GM12878 (cell line): ENCODE measurements around the gene HUWE1. TPM values are rescaled to one million over a fixed set of nuclear protein-coding genes. Genes with fewer than 3 reads are reported as not detected.

Experiments used
- ATAC-seq: fragments of 200-7000 bp; cut with Tn5 transposase; 3 replicates; pipeline ENCODE4 v1.9.1; 2020; ENCODE audit warnings: mild to moderate bottlenecking, moderate library complexity
- BruUV-seq: library from RNA; stranded (reverse); fragments of 400-500 nt; replicated peaks from 2 replicates; lab custom pipeline; 2021; lab: Mats Ljungman, UMichigan
- CTCF ChIA-PET: fragments of 300-600 bp; sonication (Branson Sonifier 250); formaldehyde crosslinking; extraction: SDS; loops from one replicate; lab custom pipeline; 2021; ENCODE audit warnings: inconsistent platforms; lab: Yijun Ruan, JAX
- POLR2A ChIA-PET: fragments of 350-600 bp; formaldehyde crosslinking; extraction: SDS; loops from one replicate; lab custom pipeline; 2021; ENCODE audit warnings: inconsistent platforms; lab: Charles Lee
- RAD21 ChIA-PET: fragments of 300-600 bp; sonication (Branson Sonifier 250); formaldehyde crosslinking; loops from one replicate; lab custom pipeline; 2023; ENCODE audit warnings: antibody characterized with exemption; ENCODE audit not compliant: unreplicated experiment; lab: Charles Lee
- SMC1A ChIA-PET: fragments of 300-600 bp; sonication (Branson Sonifier 250); formaldehyde crosslinking; loops from one replicate; lab custom pipeline; 2023; ENCODE audit not compliant: unreplicated experiment, uncharacterized antibody; lab: Charles Lee
- DNase-seq: peaks from one replicate; pipeline ENCODE4 v3.0.0-alpha.2; 2011; ENCODE audit warnings: low read depth, low spot score
- FAIRE-seq: peaks from 3 replicates; lab custom pipeline; 2011; peaks lifted over from hg19 to GRCh38; lab: Jason Lieb, UNC
- H2AFZ ChIP-seq: 2 replicates; pipeline ENCODE4 v1.6.0; 2011; ENCODE audit warnings: low read depth, low read length, control low read depth; ENCODE audit not compliant: control insufficient read depth
- H3K27ac ChIP-seq: 2 replicates; pipeline ENCODE4 v1.5.1; 2011; ENCODE audit warnings: control low read depth; ENCODE audit not compliant: control insufficient read depth, insufficient read depth
- H3K27me3 ChIP-seq, 2 experiments: replicated peaks in 1 of 2; 2 replicates each; pipeline versions ENCODE4 v1.6.0 to v1.6.1; 2011; ENCODE audit warnings: low read length in 1 of 2; ENCODE audit not compliant: control insufficient read depth in 2 of 2, insufficient read depth in 2 of 2
- H3K36me3 ChIP-seq, 2 experiments: 2 replicates each; pipeline ENCODE4 v1.5.1; 2011; ENCODE audit warnings: low read length in 1 of 2; ENCODE audit not compliant: control insufficient read depth in 2 of 2, insufficient read depth in 2 of 2
- H3K4me1 ChIP-seq: 2 replicates; pipeline ENCODE4 v1.6.1; 2011; ENCODE audit warnings: mild to moderate bottlenecking, low read length, moderate library complexity, mixed read lengths; ENCODE audit not compliant: control insufficient read depth, insufficient read depth
- H3K4me2 ChIP-seq: 2 replicates; pipeline ENCODE4 v1.6.0; 2011; ENCODE audit warnings: control low read depth; ENCODE audit not compliant: control insufficient read depth, insufficient read depth
- H3K4me3 ChIP-seq: fragments of 200-600 bp; sonication (generic); 2 replicates; pipeline ENCODE4 v1.5.1; 2016
- H3K79me2 ChIP-seq: 2 replicates; pipeline ENCODE4 v1.6.0; 2011; ENCODE audit warnings: low read length; ENCODE audit not compliant: control insufficient read depth, insufficient read depth
- H3K9ac ChIP-seq: 2 replicates; pipeline ENCODE4 v1.8.0; 2011; ENCODE audit warnings: low read length, control low read depth, mixed read lengths; ENCODE audit not compliant: control insufficient read depth, insufficient read depth
- H3K9me3 ChIP-seq: replicated peaks from 3 replicates; pipeline ENCODE4 v1.5.1; 2011; ENCODE audit warnings: mild to moderate bottlenecking, low read length; ENCODE audit not compliant: control insufficient read depth, insufficient read depth
- H4K20me1 ChIP-seq: 2 replicates; pipeline ENCODE4 v1.6.0; 2011; ENCODE audit not compliant: control insufficient read depth, insufficient read depth
- CEBPB ChIP-seq, 2 experiments: fragments of 150-350 bp in 1 of 2; IDR thresholded peaks; 2 replicates each; pipeline ENCODE4 v1.6.1; 2012 to 2014; ENCODE audit warnings: low read depth in 2 of 2, low read length in 2 of 2, borderline replicate concordance in 1 of 2, inconsistent platforms in 1 of 2
- CREB1 ChIP-seq: IDR thresholded peaks from 2 replicates; pipeline ENCODE4 v1.6.1; 2012; ENCODE audit warnings: low read depth, mild to moderate bottlenecking, inconsistent platforms
- ESRRA ChIP-seq: IDR thresholded peaks from 2 replicates; pipeline ENCODE4 v1.6.1; 2012; ENCODE audit warnings: mild to moderate bottlenecking, low read length, improper control_type of control experiment
- GATAD2B ChIP-seq: fragments of 450-650 bp; conservative IDR thresholded peaks from 2 replicates; pipeline ENCODE4 v1.6.1; 2017; ENCODE audit warnings: low read depth, mild to moderate bottlenecking, moderate library complexity
- HDGF ChIP-seq: fragments of 450-650 bp; IDR thresholded peaks from 2 replicates; pipeline ENCODE4 v1.6.1; 2016; ENCODE audit warnings: antibody characterized with exemption
- KAT2A ChIP-seq: conservative IDR thresholded peaks from 2 replicates; pipeline ENCODE4 v1.6.1; 2011; ENCODE audit warnings: low read depth, low read length; ENCODE audit not compliant: control insufficient read depth
- MTA2 ChIP-seq: fragments of 450-650 bp; IDR thresholded peaks from 2 replicates; pipeline ENCODE4 v1.6.1; 2016; ENCODE audit warnings: low read depth, mild to moderate bottlenecking, moderate library complexity
- MTA3 ChIP-seq: IDR thresholded peaks from 2 replicates; pipeline ENCODE4 v1.6.1; 2012; ENCODE audit warnings: low read length, inconsistent platforms, borderline replicate concordance
- MXI1 ChIP-seq: fragments of 150-350 bp; IDR thresholded peaks from 2 replicates; pipeline ENCODE4 v1.6.1; 2011; ENCODE audit warnings: low read depth, mild to moderate bottlenecking, inconsistent platforms, low read length, improper control_type of control experiment
- MYB ChIP-seq: fragments of 150-350 bp; IDR thresholded peaks from 2 replicates; pipeline ENCODE4 v1.6.1; 2014; ENCODE audit warnings: mild to moderate bottlenecking, low read depth, low read length, borderline replicate concordance
- MYC ChIP-seq: IDR thresholded peaks from 2 replicates; pipeline ENCODE4 v1.6.1; 2011; ENCODE audit warnings: mild to moderate bottlenecking, low read length, moderate library complexity, inconsistent platforms; ENCODE audit not compliant: insufficient read depth, insufficient replicate concordance, insufficient read length, severe bottlenecking
- POLR2AphosphoS5 ChIP-seq: IDR thresholded peaks from 2 replicates; pipeline ENCODE4 v1.6.1; 2011; ENCODE audit warnings: mild to moderate bottlenecking, low read length, inconsistent platforms
- POU2F2 ChIP-seq: IDR thresholded peaks from 3 replicates; pipeline ENCODE4 v1.6.1; 2011; ENCODE audit warnings: low read depth, mild to moderate bottlenecking, low read length, borderline replicate concordance
- SREBF2 ChIP-seq: IDR thresholded peaks from 2 replicates; pipeline ENCODE4 v1.6.1; 2012; ENCODE audit warnings: mild to moderate bottlenecking, low read length
- WGBS: methylation state at CpG from one replicate; pipeline ENCODE4 v1.1.6; 2016; ENCODE audit warnings: low lambda C conversion rate; ENCODE audit not compliant: insufficient replicate concordance, insufficient coverage; ENCODE audit errors: missing lambda C conversion rate; 5-methylcytosine and 5-hydroxymethylcytosine counted together
- in situ Hi-C: fragments of 300-500 bp; cut with MboI; formaldehyde crosslinking; loops from 9 replicates; pipeline ENCODE4 v1.14.3; 2018; ENCODE audit warnings: mixed read lengths
- intact Hi-C: fragments of 100-400 bp; cut with micrococcal nuclease; formaldehyde crosslinking; loops from one replicate; pipeline ENCODE4 v1.14.2; 2022; ENCODE audit not compliant: unreplicated experiment
- polyA plus RNA-seq, 11 experiments: library from polyadenylated mRNA; depleted of rRNA in 4 of 11; unstranded in 6 of 11; stranded (reverse) in 5 of 11; fragments of >200 nt; fragmentation: Nextera tagmentation in 4 of 11; fragmentation: Illumina TruSeq in 1 of 11; extraction: Ambion mirVana in 4 of 11; extraction: Trizol in 1 of 11; gene quantifications; 1 replicate in 1 of 11; 2 replicates in 10 of 11; pipeline versions ENCODE4 v1.2.1 to v1.2.3, GENCODE V29; 2011 to 2016; ENCODE audit warnings: inconsistent platforms in 2 of 11, missing spikeins in 2 of 11, low read depth in 1 of 11
- total RNA-seq, 4 experiments: library from RNA; depleted of rRNA in 3 of 4; stranded (reverse); fragments of >200 nt in 3 of 4; fragmentation: Illumina TruSeq in 1 of 4; extraction: Trizol in 1 of 4; gene quantifications; 2 replicates each; pipeline versions ENCODE4 v1.2.1 to v1.2.3, GENCODE V29; 2013 to 2021
- TF ChIP-seq, protein P1 (sequence below): fragments of 450-650 bp; IDR thresholded peaks from 2 replicates; pipeline ENCODE4 v1.6.1; 2017; ENCODE audit warnings: mild to moderate bottlenecking
- TF ChIP-seq, protein P2 (sequence below): IDR thresholded peaks from 2 replicates; pipeline ENCODE4 v1.6.1; 2011; ENCODE audit warnings: borderline replicate concordance, low read depth, mild to moderate bottlenecking, moderate library complexity, mixed read lengths, low read length; ENCODE audit not compliant: insufficient read depth; ENCODE audit errors: extremely low read length
- TF ChIP-seq, protein P3 (sequence below): IDR thresholded peaks from 2 replicates; pipeline ENCODE4 v1.6.1; 2011; ENCODE audit warnings: borderline replicate concordance, low read depth, mild to moderate bottlenecking, moderate library complexity, low read length; ENCODE audit not compliant: insufficient read depth, poor library complexity, severe bottlenecking

HUWE1 gene
- total and polyA plus RNA-seq, 10 of the 15 experiments (the other 5 are each of a cell fraction or from before 2014, with no cell fraction given) = 35.9 to 280 (median 100) TPM

DNA sequence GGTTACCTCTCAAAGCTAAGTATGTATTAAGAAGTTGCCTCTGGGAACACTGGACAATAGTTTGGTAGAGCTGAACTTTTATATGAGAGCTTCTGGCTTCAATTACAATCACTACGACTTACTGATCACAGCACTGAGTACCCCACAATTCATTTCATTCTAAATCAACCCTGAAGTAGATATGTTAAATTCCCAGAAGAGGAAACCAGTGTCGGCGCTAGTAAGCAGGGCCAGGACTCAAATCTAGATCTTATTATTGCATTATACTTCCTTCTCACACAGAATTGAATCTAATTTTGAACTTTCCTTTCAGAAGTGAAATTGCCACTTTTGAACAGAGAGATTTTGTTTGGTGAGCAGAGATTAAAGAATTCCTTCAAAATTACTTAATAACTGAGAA lies 41.8 kb downstream of the HUWE1 start:
- no peaks in the 10 kb centered on the region for H4K20me1 ChIP-seq
- H3K79me2 ChIP-seq = no peaks in the 10 kb centered on the region
- no peak overlapping the region for H3K9ac ChIP-seq
- H3K9me3 ChIP-seq = no peaks in the 10 kb centered on the region
- DNase-seq = no peak
- ChIA-PET RAD21 (interaction anchor here (0.6 kb wide), 1 partner anchor 42 kb away, joined by 3 read pairs; no protein-coding TSS in a partner anchor), CTCF (no interaction called here), SMC1A (interaction anchor here (1.1 kb wide), 2 partner anchors 9 to 16 kb away, joined by 3 to 5 read pairs; no protein-coding TSS in a partner anchor), POLR2A (no interaction called here)
- no peak for FAIRE-seq
- H2AFZ ChIP-seq = no peak overlapping the region
- H3K27me3 ChIP-seq = no peaks in the 10 kb centered on the region
- 3% methylated on average over 3 of the region's 3 CpGs for WGBS
- no peak for ATAC-seq
- TSS peak; percentile 10 for BruUV-seq
- H3K36me3 ChIP-seq = peaks cover 1 to 9% of the 10 kb centered on the region in 2 experiments; a peak in 3 of 4 replicates
- H3K27ac ChIP-seq = no peak overlapping the region
- in situ Hi-C loops = no loop called here
- no peak overlapping the region for H3K4me3 ChIP-seq
- no peaks in the 10 kb centered on the region for H3K4me1 ChIP-seq
- H3K4me2 ChIP-seq = no peak overlapping the region
- intact Hi-C loops = no loop called here
- TF ChIP-seq MTA3 (no peak), SREBF2 (no peak), ESRRA (no peak), MTA2 (no peak), CREB1 (no peak), MYC (no peak), CEBPB (IDR thresholded peaks at IDR 0.05; ENCODE audit: borderline replicate concordance in 1 of 2, low read depth in 2 of 2, low read length in 2 of 2) (no peak), POLR2AphosphoS5 (no peak), MYB (no peak), GATAD2B (no peak), POU2F2 (no peak), HDGF (no peak), KAT2A (no peak), MXI1 (no peak)
- TF ChIP-seq, protein P1, sequence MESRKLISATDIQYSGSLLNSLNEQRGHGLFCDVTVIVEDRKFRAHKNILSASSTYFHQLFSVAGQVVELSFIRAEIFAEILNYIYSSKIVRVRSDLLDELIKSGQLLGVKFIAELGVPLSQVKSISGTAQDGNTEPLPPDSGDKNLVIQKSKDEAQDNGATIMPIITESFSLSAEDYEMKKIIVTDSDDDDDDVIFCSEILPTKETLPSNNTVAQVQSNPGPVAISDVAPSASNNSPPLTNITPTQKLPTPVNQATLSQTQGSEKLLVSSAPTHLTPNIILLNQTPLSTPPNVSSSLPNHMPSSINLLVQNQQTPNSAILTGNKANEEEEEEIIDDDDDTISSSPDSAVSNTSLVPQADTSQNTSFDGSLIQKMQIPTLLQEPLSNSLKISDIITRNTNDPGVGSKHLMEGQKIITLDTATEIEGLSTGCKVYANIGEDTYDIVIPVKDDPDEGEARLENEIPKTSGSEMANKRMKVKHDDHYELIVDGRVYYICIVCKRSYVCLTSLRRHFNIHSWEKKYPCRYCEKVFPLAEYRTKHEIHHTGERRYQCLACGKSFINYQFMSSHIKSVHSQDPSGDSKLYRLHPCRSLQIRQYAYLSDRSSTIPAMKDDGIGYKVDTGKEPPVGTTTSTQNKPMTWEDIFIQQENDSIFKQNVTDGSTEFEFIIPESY = no peak
- TF ChIP-seq, protein P2, sequence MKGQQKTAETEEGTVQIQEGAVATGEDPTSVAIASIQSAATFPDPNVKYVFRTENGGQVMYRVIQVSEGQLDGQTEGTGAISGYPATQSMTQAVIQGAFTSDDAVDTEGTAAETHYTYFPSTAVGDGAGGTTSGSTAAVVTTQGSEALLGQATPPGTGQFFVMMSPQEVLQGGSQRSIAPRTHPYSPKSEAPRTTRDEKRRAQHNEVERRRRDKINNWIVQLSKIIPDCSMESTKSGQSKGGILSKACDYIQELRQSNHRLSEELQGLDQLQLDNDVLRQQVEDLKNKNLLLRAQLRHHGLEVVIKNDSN = no peak
- TF ChIP-seq, protein P3, sequence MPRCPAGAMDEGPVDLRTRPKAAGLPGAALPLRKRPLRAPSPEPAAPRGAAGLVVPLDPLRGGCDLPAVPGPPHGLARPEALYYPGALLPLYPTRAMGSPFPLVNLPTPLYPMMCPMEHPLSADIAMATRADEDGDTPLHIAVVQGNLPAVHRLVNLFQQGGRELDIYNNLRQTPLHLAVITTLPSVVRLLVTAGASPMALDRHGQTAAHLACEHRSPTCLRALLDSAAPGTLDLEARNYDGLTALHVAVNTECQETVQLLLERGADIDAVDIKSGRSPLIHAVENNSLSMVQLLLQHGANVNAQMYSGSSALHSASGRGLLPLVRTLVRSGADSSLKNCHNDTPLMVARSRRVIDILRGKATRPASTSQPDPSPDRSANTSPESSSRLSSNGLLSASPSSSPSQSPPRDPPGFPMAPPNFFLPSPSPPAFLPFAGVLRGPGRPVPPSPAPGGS = no peak
